ENCODE measurements around the gene CDCP1. TPM values are rescaled to one million over a fixed set of nuclear protein-coding genes. Genes with fewer than 3 reads are reported as not detected.
A peak's percentile ranks its signal among the peaks of the same experiment; 100 is the strongest.

CDCP1 gene
- total and polyA plus RNA-seq, 4 donors: 1.6 to 20.7 (median 4.2) TPM

DNA sequence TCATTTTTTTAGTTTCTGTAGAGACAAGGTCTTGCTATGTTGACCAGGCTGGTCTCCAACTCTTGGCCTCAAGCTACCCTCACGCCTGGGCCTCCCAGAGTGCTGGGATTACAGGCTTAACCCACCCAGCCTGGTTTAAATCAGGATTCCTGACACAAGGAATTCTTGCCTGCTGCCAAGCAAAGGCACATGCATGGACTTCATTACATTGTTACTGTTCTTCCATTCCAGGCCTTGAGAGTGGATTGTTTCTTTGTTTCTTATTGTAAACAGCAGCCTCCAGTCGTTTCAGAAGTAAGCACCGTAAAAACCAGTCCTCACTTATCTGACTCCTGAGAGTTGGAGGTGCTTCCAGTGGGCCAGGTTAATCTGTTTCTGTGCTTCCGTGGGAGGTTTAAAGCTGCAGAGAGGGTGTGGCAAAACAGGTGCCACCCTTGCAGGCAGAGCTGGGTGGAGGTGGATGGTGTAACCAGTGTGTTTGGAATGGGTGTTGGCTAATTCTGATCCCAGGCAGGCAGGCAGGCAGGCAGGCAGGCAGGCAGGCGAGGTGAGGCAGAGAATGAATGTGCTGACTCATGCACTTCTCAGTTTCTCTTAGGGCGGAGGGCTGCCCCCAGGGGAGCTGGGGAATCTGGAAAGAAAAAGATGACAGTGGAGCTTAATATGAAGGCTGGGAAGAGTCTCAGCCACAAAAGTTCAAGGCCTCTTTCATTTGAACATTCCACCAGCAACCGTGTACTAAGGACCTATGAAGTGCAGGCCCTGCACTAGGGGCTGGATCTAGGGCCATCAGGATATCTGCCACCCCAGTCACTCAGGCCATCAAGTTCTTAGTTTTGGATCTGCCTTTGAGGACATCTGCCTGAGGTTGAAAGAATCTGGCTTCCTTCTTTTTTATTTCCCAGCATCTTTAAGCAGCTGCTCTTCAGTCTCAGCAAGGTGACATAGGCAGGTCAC lies 37.0 kb upstream of the CDCP1 start:
- H3K9ac ChIP-seq (ENCODE audit: insufficient read depth in 1 of 2, low read length in 2 of 2): no peak overlapping the region
- H3K9me3 ChIP-seq (ENCODE audit: control insufficient read depth in 4 of 4, insufficient read depth in 3 of 4, low read length in 3 of 4): no peaks in the 10 kb centered on the region
- ATAC-seq (ENCODE audit: insufficient read depth, low FRiP score): peak; percentile 89
- TF ChIP-seq, protein P1, sequence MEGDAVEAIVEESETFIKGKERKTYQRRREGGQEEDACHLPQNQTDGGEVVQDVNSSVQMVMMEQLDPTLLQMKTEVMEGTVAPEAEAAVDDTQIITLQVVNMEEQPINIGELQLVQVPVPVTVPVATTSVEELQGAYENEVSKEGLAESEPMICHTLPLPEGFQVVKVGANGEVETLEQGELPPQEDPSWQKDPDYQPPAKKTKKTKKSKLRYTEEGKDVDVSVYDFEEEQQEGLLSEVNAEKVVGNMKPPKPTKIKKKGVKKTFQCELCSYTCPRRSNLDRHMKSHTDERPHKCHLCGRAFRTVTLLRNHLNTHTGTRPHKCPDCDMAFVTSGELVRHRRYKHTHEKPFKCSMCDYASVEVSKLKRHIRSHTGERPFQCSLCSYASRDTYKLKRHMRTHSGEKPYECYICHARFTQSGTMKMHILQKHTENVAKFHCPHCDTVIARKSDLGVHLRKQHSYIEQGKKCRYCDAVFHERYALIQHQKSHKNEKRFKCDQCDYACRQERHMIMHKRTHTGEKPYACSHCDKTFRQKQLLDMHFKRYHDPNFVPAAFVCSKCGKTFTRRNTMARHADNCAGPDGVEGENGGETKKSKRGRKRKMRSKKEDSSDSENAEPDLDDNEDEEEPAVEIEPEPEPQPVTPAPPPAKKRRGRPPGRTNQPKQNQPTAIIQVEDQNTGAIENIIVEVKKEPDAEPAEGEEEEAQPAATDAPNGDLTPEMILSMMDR (IDR thresholded peaks at IDR 0.05; ENCODE audit: control extremely low read depth, extremely low read depth): no peak
- H3K36me3 ChIP-seq (ENCODE audit: control insufficient read depth in 4 of 4, insufficient read depth in 4 of 4, low read length in 4 of 4): no peaks in the 10 kb centered on the region
- peak overlapping the region in 1 of 2 donors; percentile 58 for H3K27ac ChIP-seq (ENCODE audit: low read depth in 1 of 2, low read length in 1 of 2)
- WGBS, 2 donors: 48 to 57% methylated on average over 7 of the region's 7 CpGs
- H3K4me1 ChIP-seq (ENCODE audit: control insufficient read depth in 5 of 5, insufficient read depth in 5 of 5, low read length in 5 of 5): peaks cover 0 to 6% (median 4%) of the 10 kb centered on the region in 5 donors
- DNase-seq: peak in 2 of 3 donors; percentile 32 to 36
- H3K27me3 ChIP-seq (ENCODE audit: control insufficient read depth in 3 of 3, insufficient read depth in 3 of 3, low read length in 2 of 3): no peaks in the 10 kb centered on the region
- H3K4me3 ChIP-seq: no peak overlapping the region

- Histone ChIP-seq H3K36me3 (ENCODE audit: control insufficient read depth in 4 of 4, insufficient read depth in 4 of 4, low read length in 4 of 4) (no peaks in the 10 kb centered on the region), H3K27me3 (ENCODE audit: control insufficient read depth in 3 of 3, insufficient read depth in 3 of 3, low read length in 2 of 3) (no peaks in the 10 kb centered on the region), H3K4me3 (no peak overlapping the region), H3K27ac (ENCODE audit: low read depth in 1 of 2, low read length in 1 of 2) (no peak overlapping the region), H3K4me1 (ENCODE audit: control insufficient read depth in 5 of 5, insufficient read depth in 5 of 5, low read length in 5 of 5) (peaks cover 0 to 5% (median 4%) of the 10 kb centered on the region in 5 donors), H3K9me3 (ENCODE audit: control insufficient read depth in 4 of 4, insufficient read depth in 3 of 4, low read length in 3 of 4) (no peaks in the 10 kb centered on the region), H3K9ac (ENCODE audit: insufficient read depth in 1 of 2, low read length in 2 of 2) (no peak overlapping the region)
- no peak for ATAC-seq (ENCODE audit: insufficient read depth, low FRiP score)
- 66 to 75% methylated on average over 5 of the region's 5 CpGs for WGBS, 2 donors
- DNase-seq: no peak
- TF ChIP-seq, protein P1 (IDR thresholded peaks at IDR 0.05; ENCODE audit: control extremely low read depth, extremely low read depth): no peak
Observed at GRCh38 chr3:45181496-45181895, 35.3 kb upstream of the CDCP1 start.

- DNase-seq: no peak
- ATAC-seq (ENCODE audit: insufficient read depth, low FRiP score): no peak
- TF ChIP-seq, protein P1 (IDR thresholded peaks at IDR 0.05; ENCODE audit: control extremely low read depth, extremely low read depth): no peak
- Histone ChIP-seq H3K27me3 (ENCODE audit: control insufficient read depth in 3 of 3, insufficient read depth in 3 of 3, low read length in 2 of 3) (no peaks in the 10 kb centered on the region), H3K27ac (ENCODE audit: low read depth in 1 of 2, low read length in 1 of 2) (no peak overlapping the region), H3K36me3 (ENCODE audit: control insufficient read depth in 4 of 4, insufficient read depth in 4 of 4, low read length in 4 of 4) (no peaks in the 10 kb centered on the region), H3K9ac (ENCODE audit: insufficient read depth in 1 of 2, low read length in 2 of 2) (no peak overlapping the region), H3K4me1 (ENCODE audit: control insufficient read depth in 5 of 5, insufficient read depth in 5 of 5, low read length in 5 of 5) (peaks cover 0 to 5% (median 4%) of the 10 kb centered on the region in 5 donors), H3K4me3 (no peak overlapping the region), H3K9me3 (ENCODE audit: control insufficient read depth in 4 of 4, insufficient read depth in 3 of 4, low read length in 3 of 4) (no peaks in the 10 kb centered on the region)
- WGBS, 2 donors: 78 to 81% methylated on average over 7 of the region's 7 CpGs
Observed at GRCh38 chr3:45180899-45181298, 34.7 kb upstream of the CDCP1 start.

All from lung (tissue), 12 donors.